ENCODE measurements around the gene SAE1. TPM values are rescaled to one million over a fixed set of nuclear protein-coding genes. Genes with fewer than 3 reads are reported as not detected.

SAE1 gene
- 49.9 TPM for total RNA-seq
- long read RNA-seq, transcript SAE1-202 (8 exons, 1,851 nt), result minor isoform, 13 of 153 reads
- long read RNA-seq, transcript SAE1-201 (9 exons, 2,049 nt), result major isoform, 105 of 153 reads
- long read RNA-seq, partial matches to known transcripts, result 8 of 153 reads
- long read RNA-seq, other reads (novel, unspliced or antisense), result 25 of 153 reads

- peak; percentile 64 for TF ChIP-seq CTCF (IDR thresholded peaks at IDR 0.05)
- no peaks in the 10 kb centered on the region for H3K9me3 ChIP-seq
- H3K4me3 ChIP-seq, result peak within 1 kb of the TSS; percentile 83
- DNase-seq, result peak; percentile 97
- no peaks in the 10 kb centered on the region for H3K27me3 ChIP-seq (ENCODE audit: low read depth)
- H3K36me3 ChIP-seq, result peaks cover 6% of the 10 kb centered on the region
- ATAC-seq, result peak; percentile 96 to 97
- intact Hi-C loops (cut with DNase I), result no loop called here
- peak within 1 kb of the TSS; percentile 82 for H3K27ac ChIP-seq
- peaks cover 22% of the 10 kb centered on the region for H3K4me1 ChIP-seq
These were observed at the start of gene SAE1 for GRCh38 chr19:47130589-47131227. Gene SAE1, plus strand, starts transcription at chr19:47130835. Its CDS starts 96 bp downstream, at chr19:47130931.

GRCh38 chr19:47081095-47081494 is 49.5 kb upstream of the SAE1 start:
- no peak overlapping the region for H3K27ac ChIP-seq
- intact Hi-C loops (cut with DNase I), result no loop called here
- H3K27me3 ChIP-seq (ENCODE audit: low read depth), result no peaks in the 10 kb centered on the region
- no peak overlapping the region for H3K4me3 ChIP-seq
- H3K4me1 ChIP-seq, result no peaks in the 10 kb centered on the region
- DNase-seq (no peak), ATAC-seq (no peak)
- H3K36me3 ChIP-seq, result peaks cover 95% of the 10 kb centered on the region
- no peaks in the 10 kb centered on the region for H3K9me3 ChIP-seq
- TF ChIP-seq CTCF (IDR thresholded peaks at IDR 0.05), result no peak

GRCh38 chr19:47082493-47082892 is 48.1 kb upstream of the SAE1 start:
- TF ChIP-seq CTCF (IDR thresholded peaks at IDR 0.05), result no peak
- ATAC-seq (no peak), DNase-seq (no peak)
- H3K4me3 ChIP-seq, result no peak overlapping the region
- H3K27me3 ChIP-seq (ENCODE audit: low read depth), result no peaks in the 10 kb centered on the region
- intact Hi-C loops (cut with DNase I), result no loop called here
- H3K4me1 ChIP-seq, result no peaks in the 10 kb centered on the region
- H3K36me3 ChIP-seq, result peaks cover 95% of the 10 kb centered on the region
- no peak overlapping the region for H3K27ac ChIP-seq
- no peaks in the 10 kb centered on the region for H3K9me3 ChIP-seq

GRCh38 chr19:47084879-47085439 is 45.7 kb upstream of the SAE1 start:
- no peaks in the 10 kb centered on the region for H3K9me3 ChIP-seq
- no peak for ATAC-seq
- H3K27me3 ChIP-seq (ENCODE audit: low read depth), result no peaks in the 10 kb centered on the region
- H3K4me3 ChIP-seq, result no peak overlapping the region
- peaks cover 100% of the 10 kb centered on the region for H3K36me3 ChIP-seq
- no peak for DNase-seq
- H3K27ac ChIP-seq, result no peak overlapping the region
- intact Hi-C loops (cut with DNase I), result no loop called here
- no peak for TF ChIP-seq CTCF (IDR thresholded peaks at IDR 0.05)
- H3K4me1 ChIP-seq, result no peaks in the 10 kb centered on the region

- intact Hi-C loops (cut with DNase I), result no loop called here
- no peak for TF ChIP-seq CTCF (IDR thresholded peaks at IDR 0.05)
- no peaks in the 10 kb centered on the region for H3K9me3 ChIP-seq
- H3K27ac ChIP-seq, result no peak overlapping the region
- no peak for ATAC-seq
- H3K4me1 ChIP-seq, result no peaks in the 10 kb centered on the region
- DNase-seq, result no peak
- H3K27me3 ChIP-seq (ENCODE audit: low read depth), result no peaks in the 10 kb centered on the region
- peaks cover 100% of the 10 kb centered on the region for H3K36me3 ChIP-seq
- H3K4me3 ChIP-seq, result no peak overlapping the region
These were observed 44.4 kb upstream of the SAE1 start for GRCh38 chr19:47086280-47086679.

Data from lower lobe of right lung (tissue), 2 donors.